ENCODE measurements around the gene E2F1.
"Not testable (repeated sequence)": the region's sequence is repeated elsewhere in the genome, so short reads cannot be mapped to it uniquely, and the experiment has no call there.

Gene E2F1

GRCh38 chr20:33649201-33649681 lies 36.9 kb downstream of the E2F1 start:
- Histone ChIP-seq H3K27ac (replicated peaks) (no peak overlapping the region), H3K4me3 (replicated peaks; ENCODE audit: insufficient read depth, low read length) (no peak overlapping the region), H3K27me3 (ENCODE audit: insufficient read depth, poor library complexity, severe bottlenecking) (no peaks in the 10 kb centered on the region)
- TF ChIP-seq POLR2AphosphoS5 (IDR thresholded peaks at IDR 0.05; ENCODE audit: low read depth), result no peak
- no peak for DNase-seq (ENCODE audit: low read depth in 1 of 2, low spot score in 1 of 2)

- Histone ChIP-seq H3K27ac (replicated peaks) (no peak overlapping the region), H3K4me3 (replicated peaks; ENCODE audit: insufficient read depth, low read length) (no peak overlapping the region), H3K27me3 (ENCODE audit: insufficient read depth, poor library complexity, severe bottlenecking) (no peaks in the 10 kb centered on the region)
- TF ChIP-seq SPI1 (IDR thresholded peaks at IDR 0.05; ENCODE audit: borderline replicate concordance, low read depth) (no peak), GABPA (IDR thresholded peaks at IDR 0.05; ENCODE audit: low read depth) (no peak), REST (IDR thresholded peaks at IDR 0.05; ENCODE audit: insufficient replicate concordance, low read depth) (no peak), POLR2AphosphoS5 (IDR thresholded peaks at IDR 0.05; ENCODE audit: low read depth) (no peak), CTCF (IDR thresholded peaks at IDR 0.05; ENCODE audit: insufficient read depth, low read length) (no peak)
- no peak for DNase-seq (ENCODE audit: low read depth in 1 of 2, low spot score in 1 of 2)
These were observed 37.7 kb downstream of the E2F1 start for GRCh38 chr20:33648396-33649004.

- DNase-seq (ENCODE audit: low read depth in 1 of 2, low spot score in 1 of 2), result no peak
- H3K4me3 ChIP-seq (replicated peaks; ENCODE audit: insufficient read depth, low read length), result no peak overlapping the region
- H3K27me3 ChIP-seq (ENCODE audit: insufficient read depth, poor library complexity, severe bottlenecking), result no peaks in the 10 kb centered on the region
- H3K27ac ChIP-seq (replicated peaks), result no peak overlapping the region
- no peak for TF ChIP-seq SPI1 (IDR thresholded peaks at IDR 0.05; ENCODE audit: borderline replicate concordance, low read depth)
- no peak for TF ChIP-seq REST (IDR thresholded peaks at IDR 0.05; ENCODE audit: insufficient replicate concordance, low read depth)
- TF ChIP-seq GABPA (IDR thresholded peaks at IDR 0.05; ENCODE audit: low read depth), result no peak
- no peak for TF ChIP-seq POLR2AphosphoS5 (IDR thresholded peaks at IDR 0.05; ENCODE audit: low read depth)
- no peak for TF ChIP-seq CTCF (IDR thresholded peaks at IDR 0.05; ENCODE audit: insufficient read depth, low read length)
These were observed 38.4 kb downstream of the E2F1 start for GRCh38 chr20:33647603-33648395.

- peak; percentile 87 for TF ChIP-seq REST (IDR thresholded peaks at IDR 0.05; ENCODE audit: insufficient replicate concordance, low read depth)
- not testable (repeated sequence) for H3K4me3 ChIP-seq (replicated peaks; ENCODE audit: insufficient read depth, low read length); H3K27me3 ChIP-seq (ENCODE audit: insufficient read depth, poor library complexity, severe bottlenecking); H3K27ac ChIP-seq (replicated peaks); DNase-seq (ENCODE audit: low read depth in 1 of 2, low spot score in 1 of 2)
These were observed 39.1 kb downstream of the E2F1 start for GRCh38 chr20:33646959-33647602.

Data from HL-60 (cell line).